Left lobe of liver (tissue), 1 donor: ENCODE data around the gene CYP4F2. TPM values are rescaled to one million over a fixed set of nuclear protein-coding genes. Genes with fewer than 3 reads are reported as not detected.

Experiments
- total RNA-seq: library from RNA; stranded (reverse); gene quantifications from one replicate; pipeline ENCODE4 v1.2.1, GENCODE V29; 2021
- donor health status: DM: no; HTN: yes; CAD: no.

CYP4F2 gene
- total RNA-seq, 1 donor from 2014 or later = 228 TPM

Other genes starting within 250 kb of the CYP4F2 start
- gene CYP4F12, start 225.0 kb downstream of the CYP4F2 start, total RNA-seq = 98.6 TPM
- gene OR10H2, start 170.1 kb downstream of the CYP4F2 start, total RNA-seq = not detected
- gene OR10H3, start 160.1 kb downstream of the CYP4F2 start, total RNA-seq = not detected
- gene OR10H5, start 110.4 kb downstream of the CYP4F2 start, total RNA-seq = not detected
- gene OR10H1, start 82.4 kb downstream of the CYP4F2 start, total RNA-seq = not detected
- 97.0 TPM for gene CYP4F11, start 36.5 kb upstream of the CYP4F2 start, total RNA-seq
- gene OR10H4, start 50.9 kb upstream of the CYP4F2 start, total RNA-seq = not detected
- gene TPM4, start 178.4 kb upstream of the CYP4F2 start, total RNA-seq = 21.0 TPM
- gene RAB8A, start 213.8 kb upstream of the CYP4F2 start, total RNA-seq = 56.5 TPM
- 0.86 TPM for gene HSH2D, start 245.6 kb upstream of the CYP4F2 start, total RNA-seq